ENCODE data around the gene F12. TPM values are rescaled to one million over a fixed set of nuclear protein-coding genes. Genes with fewer than 3 reads are reported as not detected.

The F12 gene
- polyA plus RNA-seq, 1 donor, result 14.6 TPM

DNA sequence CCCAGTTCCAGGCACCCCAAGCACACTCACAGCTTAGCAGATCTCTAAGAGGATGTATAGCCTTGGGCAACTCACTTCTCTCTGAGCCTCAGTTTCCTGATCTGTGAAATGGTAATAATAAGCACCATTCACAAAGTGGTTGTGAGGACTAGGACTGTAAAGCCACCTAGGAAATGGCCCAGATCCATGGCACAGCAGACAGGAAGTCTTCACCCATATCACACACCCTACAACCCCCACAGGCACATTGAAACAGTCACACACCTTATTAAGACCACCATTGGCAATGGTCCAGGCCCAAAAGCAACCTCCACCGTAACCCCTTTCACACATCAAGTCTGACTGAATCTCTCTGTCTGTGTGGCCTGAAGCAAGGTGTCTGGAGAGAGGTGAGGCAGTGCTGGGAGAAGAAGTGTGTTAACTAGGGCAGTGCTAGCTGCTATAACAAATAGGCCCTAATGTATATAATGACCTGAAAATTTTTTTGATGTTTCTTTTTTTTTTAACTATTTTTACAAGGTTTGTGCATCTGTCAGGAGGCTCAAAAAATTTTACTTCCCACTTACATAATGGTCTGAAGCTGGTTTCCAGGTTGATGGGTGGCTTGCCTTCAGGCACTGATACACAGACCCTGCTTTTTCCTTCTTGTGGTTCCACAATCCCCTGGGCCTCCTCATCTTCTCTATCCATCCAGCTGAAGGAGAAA is 54.0 kb downstream of the F12 start:
- DNase-seq, result no peak

DNA sequence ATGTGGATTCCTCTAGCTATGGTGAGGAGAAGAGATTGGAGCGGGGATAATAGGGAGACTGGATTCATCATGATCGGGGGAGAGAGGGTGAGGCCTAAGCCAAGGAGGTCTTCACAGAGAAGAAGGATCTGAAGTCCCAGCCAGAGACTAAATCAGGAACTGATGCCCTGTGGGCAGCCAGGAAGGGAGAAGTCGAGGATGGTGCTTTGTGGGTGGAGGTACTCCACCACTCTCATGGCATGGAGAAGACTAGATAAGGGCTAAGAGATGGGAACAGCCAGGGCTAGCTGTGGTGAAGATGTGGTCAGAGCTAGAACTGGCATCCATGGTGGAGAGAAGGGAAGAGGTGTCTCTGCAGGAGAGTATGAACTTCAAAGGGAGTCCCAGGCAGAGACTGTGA is 54.7 kb downstream of the F12 start:
- DNase-seq, result no peak

DNA sequence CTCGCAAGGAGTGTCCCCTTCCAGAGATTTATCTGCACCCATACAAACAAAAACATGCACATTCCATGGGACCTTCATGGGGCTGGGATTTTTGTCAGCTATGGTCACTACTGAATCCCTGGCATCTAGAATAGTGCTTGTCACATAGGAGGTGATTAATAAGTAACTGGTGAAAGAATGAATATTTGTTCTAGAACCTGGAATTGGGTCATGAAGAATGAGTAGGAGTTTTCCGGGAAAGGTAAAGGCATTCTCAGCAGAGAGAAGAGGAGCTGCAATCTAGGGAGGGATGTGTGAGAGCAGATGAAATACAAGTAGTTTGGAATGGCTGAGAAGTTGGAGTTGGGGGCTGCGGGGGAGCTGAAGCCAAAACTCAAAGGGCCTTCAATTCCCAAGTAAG is 55.1 kb downstream of the F12 start:
- DNase-seq, result no peak

DNA sequence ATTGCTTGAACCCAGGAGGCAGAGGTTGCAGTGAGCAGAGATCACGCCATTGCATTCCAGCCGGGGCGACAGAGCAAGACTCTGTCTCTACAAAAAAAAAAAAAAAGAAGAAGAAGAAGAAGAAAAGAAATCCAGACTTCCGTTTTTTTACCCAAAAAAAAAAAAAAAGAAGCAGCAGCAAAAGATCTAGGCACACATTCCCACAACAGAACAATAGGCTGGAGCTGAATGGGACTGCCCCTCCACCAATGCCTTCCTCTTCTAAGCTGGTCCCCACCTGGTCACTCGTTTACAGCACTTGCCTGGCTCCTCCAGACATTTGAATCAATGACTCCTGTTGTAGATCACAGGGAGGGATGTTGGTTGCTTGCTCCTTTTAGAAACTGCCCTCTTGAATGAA is 56.3 kb downstream of the F12 start:
- DNase-seq, result no peak

Other genes starting within 250 kb of the F12 start
- 23.7 TPM for gene RAB24, start 105.8 kb downstream of the F12 start, polyA plus RNA-seq (ENCODE audit: insufficient read length)
- gene PRELID1, start 105.8 kb downstream of the F12 start, polyA plus RNA-seq (ENCODE audit: insufficient read length), result 85.3 TPM
- 16.7 TPM for gene MXD3, start 97.7 kb downstream of the F12 start, polyA plus RNA-seq (ENCODE audit: insufficient read length)
- gene LMAN2, start 57.9 kb downstream of the F12 start, polyA plus RNA-seq (ENCODE audit: insufficient read length), result 118 TPM
- 11.1 TPM for gene RGS14, start 51.6 kb downstream of the F12 start, polyA plus RNA-seq (ENCODE audit: insufficient read length)
- 200 TPM for gene SLC34A1, start 25.1 kb downstream of the F12 start, polyA plus RNA-seq (ENCODE audit: insufficient read length)
- gene PFN3, start 8.9 kb downstream of the F12 start, polyA plus RNA-seq (ENCODE audit: insufficient read length), result 2.0 TPM
- 24.2 TPM for gene GRK6, start 17.1 kb upstream of the F12 start, polyA plus RNA-seq (ENCODE audit: insufficient read length)
- 1.0 TPM for gene PRR7, start 37.2 kb upstream of the F12 start, polyA plus RNA-seq (ENCODE audit: insufficient read length)
- 175 TPM for gene DBN1, start 64.1 kb upstream of the F12 start, polyA plus RNA-seq (ENCODE audit: insufficient read length)
- gene PDLIM7, start 88.0 kb upstream of the F12 start, polyA plus RNA-seq (ENCODE audit: insufficient read length), result 107 TPM
- 5.3 TPM for gene DOK3, start 100.3 kb upstream of the F12 start, polyA plus RNA-seq (ENCODE audit: insufficient read length)
- 94.7 TPM for gene DDX41, start 107.4 kb upstream of the F12 start, polyA plus RNA-seq (ENCODE audit: insufficient read length)
- gene FAM193B, start 145.0 kb upstream of the F12 start, polyA plus RNA-seq (ENCODE audit: insufficient read length), result 93.8 TPM
- 139 TPM for gene TMED9, start 182.6 kb upstream of the F12 start, polyA plus RNA-seq (ENCODE audit: insufficient read length)
- 19.1 TPM for gene B4GALT7, start 190.6 kb upstream of the F12 start, polyA plus RNA-seq (ENCODE audit: insufficient read length)

Measured in left kidney (tissue), 2 donors.